Measurements from ENCODE around the gene RNF169. TPM values are rescaled to one million over a fixed set of nuclear protein-coding genes. Genes with fewer than 3 reads are reported as not detected.
A peak's percentile ranks its signal among the peaks of the same experiment; 100 is the strongest.

RNF169 gene
- total and polyA plus RNA-seq, 9 of the 15 experiments (the other 6 are each of a cell fraction or from before 2014, with no cell fraction given), result 0.68 to 18.1 (median 10.1) TPM

GRCh38 chr11:74736031-74736430 is 12.6 kb upstream of the RNF169 start (continued):
- TF ChIP-seq ELK1 (CRISPR knock-in tag; IDR thresholded peaks at IDR 0.05), result no peak

- no peaks in the 10 kb centered on the region for H3K9me1 ChIP-seq (ENCODE audit: control insufficient read depth, insufficient read depth, low read length)
- intact Hi-C loops (cut with micrococcal nuclease) (loop anchor here (10.0 kb wide), 1 partner anchor 285 kb away; no protein-coding TSS in a partner anchor), in situ Hi-C loops (cut with MboI) (no loop called here)
- DNase-seq (ENCODE audit: extremely low read depth in 1 of 4, low spot score in 3 of 4) (peak; percentile 78 to 82 (median 79)), ATAC-seq (peak; percentile 97), FAIRE-seq (peak; percentile 87)
- POLR2A ChIA-PET, result interaction anchor here (0.5 to 1.0 kb wide), 4 partner anchors 39 to 184 kb away, joined by 3 read pairs; no protein-coding TSS in a partner anchor
- H4K20me1 ChIP-seq (replicated peaks; ENCODE audit: control insufficient read depth, insufficient read depth, low read length), result no peaks in the 10 kb centered on the region
- H3K4me2 ChIP-seq (ENCODE audit: insufficient read depth, low read length), result no peak overlapping the region
- H3K36me3 ChIP-seq (ENCODE audit: control insufficient read depth, insufficient read depth, low read length), result no peaks in the 10 kb centered on the region
- CTCF ChIA-PET (ENCODE audit: low intra/inter-chr PET ratio), result interaction anchor here (0.7 to 1.6 kb wide), 5 partner anchors 37 to 287 kb away, joined by 3 to 8 read pairs (median 4); no protein-coding TSS in a partner anchor
- H3K9me3 ChIP-seq (replicated peaks; ENCODE audit: control insufficient read depth, insufficient read depth, low read depth, low read length), result no peaks in the 10 kb centered on the region
- no peak overlapping the region for H3K9ac ChIP-seq (ENCODE audit: insufficient read depth in 1 of 2, low read depth in 2 of 2, low read length in 2 of 2)
- 12% methylated on average over 8 of the region's 8 CpGs for WGBS (ENCODE audit: insufficient coverage, low coverage, missing lambda C conversion rate)
- H3K79me2 ChIP-seq (ENCODE audit: control insufficient read depth, insufficient read depth, low read length), result no peaks in the 10 kb centered on the region
- H3K4me1 ChIP-seq (replicated peaks in 1 of 2; ENCODE audit: control insufficient read depth in 2 of 2, insufficient read depth in 2 of 2, low read length in 2 of 2), result no peaks in the 10 kb centered on the region
- no peak overlapping the region for H3K27ac ChIP-seq (ENCODE audit: extremely low read depth, low read depth, low read length)
- H2AFZ ChIP-seq (ENCODE audit: low read depth, low read length), result no peak overlapping the region
- no TSS peak for BruUV-seq (replicated peaks)
- no peak overlapping the region for H3K4me3 ChIP-seq
- peaks cover 2 to 11% of the 10 kb centered on the region in 2 experiments; a peak in 2 of 5 replicates for H3K27me3 ChIP-seq (ENCODE audit: control insufficient read depth in 2 of 2, insufficient read depth in 2 of 2, low read length in 2 of 2)
- TF ChIP-seq ZNF3 (CRISPR knock-in tag; IDR thresholded peaks at IDR 0.05) (no peak), FOXK2 (conservative IDR thresholded peaks at IDR 0.05 in 1 of 2, IDR thresholded peaks at IDR 0.05 in 1 of 2; ENCODE audit: low read depth in 2 of 2) (peak; percentile 24 to 67; a peak in 2 of 4 replicates), STAG1 (CRISPR knock-in tag; IDR thresholded peaks at IDR 0.05; ENCODE audit: borderline replicate concordance) (peak; percentile 16; the same call in 1 of the 2 replicates), MYBL2 (IDR thresholded peaks at IDR 0.05; ENCODE audit: low read depth) (no peak), MYBL2 (CRISPR knock-in tag; IDR thresholded peaks at IDR 0.05; ENCODE audit: borderline replicate concordance) (no peak), DEAF1 (CRISPR knock-in tag; IDR thresholded peaks at IDR 0.05) (peak; percentile 64), RAD21 (CRISPR knock-in tag; conservative IDR thresholded peaks at IDR 0.05 in 1 of 2, IDR thresholded peaks at IDR 0.05 in 1 of 2) (peak; percentile 56 to 74), SMARCA5 (IDR thresholded peaks at IDR 0.05) (no peak), ZBTB17 (CRISPR knock-in tag; IDR thresholded peaks at IDR 0.05) (peak; percentile 71; the same call in 1 of the 2 replicates), TOE1 (IDR thresholded peaks at IDR 0.05; ENCODE audit: borderline replicate concordance) (no peak), TOE1 (CRISPR knock-in tag; IDR thresholded peaks at IDR 0.05; ENCODE audit: borderline replicate concordance, low read depth) (no peak), CREB1 (IDR thresholded peaks at IDR 0.05) (no peak), CREB1 (CRISPR knock-in tag; IDR thresholded peaks at IDR 0.05) (peak; percentile 22; the same call in 1 of the 2 replicates), SIX5 (IDR thresholded peaks at IDR 0.05; ENCODE audit: borderline replicate concordance in 1 of 2, insufficient read depth in 1 of 2, low read depth in 1 of 2, low read length in 2 of 2) (no peak), CHD2 (IDR thresholded peaks at IDR 0.05; ENCODE audit: low read depth, low read length) (no peak), FOSL1 (tag; conservative IDR thresholded peaks at IDR 0.05) (no peak), ELF4 (CRISPR knock-in tag; IDR thresholded peaks at IDR 0.05) (no peak), HMG20A (CRISPR knock-in tag; conservative IDR thresholded peaks at IDR 0.05) (no peak)
Observed at GRCh38 chr11:74739546-74740270, 8.9 kb upstream of the RNF169 start.

Data from K562 (cell line).